Osteocyte (in vitro differentiated cells): Measurements from ENCODE around the gene NCOA6. TPM values are rescaled to one million over a fixed set of nuclear protein-coding genes. Genes with fewer than 3 reads are reported as not detected.

ENCODE experiments used
- DNase-seq: peaks from one replicate; pipeline ENCODE4 v3.0.0; 2021; ENCODE audit warnings: mixed read lengths; ENCODE audit not compliant: unreplicated experiment; ENCODE audit errors: extremely low spot score
- H3K27ac Mint-ChIP-seq: one replicate; pipeline ENCODE4 v1.8.0; 2021; ENCODE audit warnings: mild to moderate bottlenecking, mixed read lengths; ENCODE audit not compliant: unreplicated experiment
- H3K27me3 Mint-ChIP-seq: one replicate; pipeline ENCODE4 v1.8.0; 2021; ENCODE audit warnings: mixed read lengths; ENCODE audit not compliant: unreplicated experiment
- H3K36me3 Mint-ChIP-seq: one replicate; pipeline ENCODE4 v1.8.0; 2021; ENCODE audit warnings: mixed read lengths; ENCODE audit not compliant: unreplicated experiment
- H3K4me1 Mint-ChIP-seq: one replicate; pipeline ENCODE4 v1.8.0; 2021; ENCODE audit warnings: mixed read lengths; ENCODE audit not compliant: unreplicated experiment
- H3K4me3 Mint-ChIP-seq: one replicate; pipeline ENCODE4 v1.8.0; 2021; ENCODE audit warnings: mild to moderate bottlenecking, moderate library complexity, mixed read lengths; ENCODE audit not compliant: unreplicated experiment
- H3K9me3 Mint-ChIP-seq: one replicate; pipeline ENCODE4 v1.8.0; 2021; ENCODE audit warnings: mixed read lengths; ENCODE audit not compliant: unreplicated experiment
- total RNA-seq: library from RNA; stranded (reverse); gene quantifications from 2 replicates; pipeline ENCODE4 v1.2.1, GENCODE V29; 2021
- TF ChIP-seq, protein P1 (sequence below): fragments of 200-600 bp; sonication (generic); IDR thresholded peaks from 2 replicates; pipeline ENCODE4 v1.5.0; 2021; ENCODE audit warnings: antibody characterized with exemption, mild to moderate bottlenecking, moderate library complexity

NCOA6 gene
- total RNA-seq, 1 donor from 2014 or later = 33.4 TPM

DNA sequence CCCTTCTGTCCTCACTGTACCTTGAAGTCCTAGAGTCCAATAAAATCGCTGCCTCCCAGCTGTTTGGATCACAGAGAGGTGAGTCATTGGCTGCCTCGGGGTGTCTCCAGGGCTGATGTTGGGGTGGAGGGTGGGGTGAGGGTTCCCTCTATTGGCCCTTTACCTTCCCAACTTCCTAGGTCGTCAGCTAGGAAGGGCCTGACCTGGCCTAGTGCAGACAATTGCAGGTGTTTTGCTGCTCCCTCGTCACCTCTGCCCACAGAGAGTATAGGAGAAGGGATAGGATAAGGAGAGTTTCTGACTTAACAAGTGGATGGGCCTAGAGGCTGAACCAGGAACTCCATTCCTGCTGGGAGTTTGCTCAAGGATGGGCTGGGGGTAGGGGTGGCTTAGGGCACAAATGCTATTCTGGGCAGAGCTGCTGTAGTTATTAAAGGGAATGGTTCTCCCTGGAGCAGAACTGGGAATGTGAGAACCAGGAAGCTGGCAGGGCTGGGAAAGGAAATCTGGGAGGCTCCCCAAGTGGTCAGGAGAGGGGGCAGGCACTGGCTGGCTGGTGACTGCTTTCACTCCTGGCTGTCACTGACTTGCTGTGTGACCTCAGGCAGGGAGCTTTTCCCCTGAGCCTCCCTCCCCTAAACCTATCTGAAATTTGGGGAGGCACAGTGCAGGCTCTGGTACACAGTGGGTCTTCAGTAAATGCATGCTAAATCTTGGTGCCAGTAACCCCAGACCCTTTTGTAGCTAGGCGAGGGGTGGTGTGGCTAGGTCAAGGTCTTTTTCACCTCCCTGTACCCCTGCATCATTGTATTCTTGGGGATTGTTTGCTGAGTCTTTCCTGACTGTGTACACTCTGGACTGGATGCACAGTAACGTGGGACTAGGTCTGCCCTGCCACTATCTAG is 119.8 kb downstream of the NCOA6 start:
- Mint-ChIP-seq H3K36me3 (no peaks in the 10 kb centered on the region), H3K9me3 (no peaks in the 10 kb centered on the region), H3K4me3 (peak overlapping the region; percentile 94), H3K4me1 (peaks cover 44% of the 10 kb centered on the region), H3K27ac (peak overlapping the region; percentile 99), H3K27me3 (no peaks in the 10 kb centered on the region)
- TF ChIP-seq, protein P1, sequence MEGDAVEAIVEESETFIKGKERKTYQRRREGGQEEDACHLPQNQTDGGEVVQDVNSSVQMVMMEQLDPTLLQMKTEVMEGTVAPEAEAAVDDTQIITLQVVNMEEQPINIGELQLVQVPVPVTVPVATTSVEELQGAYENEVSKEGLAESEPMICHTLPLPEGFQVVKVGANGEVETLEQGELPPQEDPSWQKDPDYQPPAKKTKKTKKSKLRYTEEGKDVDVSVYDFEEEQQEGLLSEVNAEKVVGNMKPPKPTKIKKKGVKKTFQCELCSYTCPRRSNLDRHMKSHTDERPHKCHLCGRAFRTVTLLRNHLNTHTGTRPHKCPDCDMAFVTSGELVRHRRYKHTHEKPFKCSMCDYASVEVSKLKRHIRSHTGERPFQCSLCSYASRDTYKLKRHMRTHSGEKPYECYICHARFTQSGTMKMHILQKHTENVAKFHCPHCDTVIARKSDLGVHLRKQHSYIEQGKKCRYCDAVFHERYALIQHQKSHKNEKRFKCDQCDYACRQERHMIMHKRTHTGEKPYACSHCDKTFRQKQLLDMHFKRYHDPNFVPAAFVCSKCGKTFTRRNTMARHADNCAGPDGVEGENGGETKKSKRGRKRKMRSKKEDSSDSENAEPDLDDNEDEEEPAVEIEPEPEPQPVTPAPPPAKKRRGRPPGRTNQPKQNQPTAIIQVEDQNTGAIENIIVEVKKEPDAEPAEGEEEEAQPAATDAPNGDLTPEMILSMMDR = no peak
- no peak for DNase-seq

DNA sequence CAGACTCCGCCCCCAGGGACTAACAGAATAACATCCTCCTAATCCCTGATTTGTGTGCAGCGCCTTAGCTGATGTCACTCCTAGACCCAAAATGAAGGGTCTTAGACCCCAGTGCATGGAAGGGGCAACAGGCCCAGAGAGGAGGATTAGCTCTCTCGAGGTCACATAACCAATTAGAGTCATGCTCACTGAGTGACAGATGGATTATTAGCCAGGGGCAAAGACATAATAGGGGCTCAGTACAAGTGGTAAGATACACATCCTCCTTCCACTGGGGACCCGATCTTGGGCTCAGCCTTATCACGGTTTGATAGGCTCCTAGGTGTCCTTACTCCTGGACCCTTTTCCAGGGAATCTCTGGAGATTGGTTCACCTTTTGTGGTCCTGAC is 120.4 kb downstream of the NCOA6 start:
- peaks cover 38% of the 10 kb centered on the region for H3K4me1 Mint-ChIP-seq
- no peaks in the 10 kb centered on the region for H3K36me3 Mint-ChIP-seq
- peak overlapping the region; percentile 99 for H3K27ac Mint-ChIP-seq
- H3K4me3 Mint-ChIP-seq = peak overlapping the region; percentile 94
- H3K27me3 Mint-ChIP-seq = no peaks in the 10 kb centered on the region
- TF ChIP-seq, protein P1 = no peak
- H3K9me3 Mint-ChIP-seq = no peaks in the 10 kb centered on the region
- DNase-seq = no peak

DNA sequence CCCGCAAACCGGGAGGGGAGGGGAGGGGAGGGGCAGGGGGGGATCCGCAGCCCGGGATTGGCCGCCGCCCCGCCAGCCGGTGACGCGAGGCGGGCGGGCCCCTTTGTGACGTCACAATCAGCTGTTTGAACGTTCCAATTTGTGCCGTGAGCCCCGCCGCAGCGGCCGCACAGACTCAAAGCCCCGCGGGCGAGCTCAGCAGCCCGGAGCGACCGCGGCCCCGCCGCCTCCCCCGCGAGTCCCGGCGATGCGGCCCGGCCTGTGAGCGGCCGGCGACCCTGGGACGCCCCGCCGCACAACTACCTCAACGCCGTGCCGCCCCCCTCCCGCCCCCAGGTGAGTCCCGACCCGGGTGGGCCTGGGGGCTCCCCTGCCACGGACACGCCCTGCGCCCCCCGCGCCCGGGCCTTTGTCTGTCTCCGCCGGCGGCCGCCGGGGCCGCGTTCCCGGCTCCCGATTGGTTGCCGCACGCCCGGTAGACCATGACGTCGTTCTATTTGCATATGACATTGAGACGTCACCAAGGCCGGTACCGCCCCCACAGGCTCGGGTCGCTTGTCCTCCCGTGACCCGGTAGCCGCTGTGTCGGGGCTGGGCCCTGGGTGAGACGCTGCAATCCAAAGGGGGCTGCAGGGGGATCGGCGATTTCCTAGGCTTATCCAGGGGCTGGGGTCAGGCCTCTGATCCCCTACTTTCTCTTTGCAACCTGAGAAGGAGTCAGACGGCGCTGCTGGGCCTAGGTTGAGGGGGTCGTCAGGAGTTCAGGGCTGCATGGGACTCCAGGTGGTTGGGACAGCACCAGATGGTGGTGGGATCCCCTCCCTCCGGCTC is 121.1 kb downstream of the NCOA6 start, which contains the start of gene TP53INP2:
TSS of gene TP53INP2 (plus strand) at position 168 of the 831 bp plus-strand sequence. CDS start 4,396 bp downstream, outside the sequence.
- peak within 1 kb of the TSS; percentile 97 for H3K4me3 Mint-ChIP-seq
- H3K27me3 Mint-ChIP-seq = no peaks in the 10 kb centered on the region
- H3K4me1 Mint-ChIP-seq = peaks cover 38% of the 10 kb centered on the region
- H3K27ac Mint-ChIP-seq = peak within 1 kb of the TSS; percentile 99
- H3K36me3 Mint-ChIP-seq = no peaks in the 10 kb centered on the region
- H3K9me3 Mint-ChIP-seq = no peaks in the 10 kb centered on the region
- TF ChIP-seq, protein P1 = peak; percentile 1
- peak; percentile 96 for DNase-seq

DNA sequence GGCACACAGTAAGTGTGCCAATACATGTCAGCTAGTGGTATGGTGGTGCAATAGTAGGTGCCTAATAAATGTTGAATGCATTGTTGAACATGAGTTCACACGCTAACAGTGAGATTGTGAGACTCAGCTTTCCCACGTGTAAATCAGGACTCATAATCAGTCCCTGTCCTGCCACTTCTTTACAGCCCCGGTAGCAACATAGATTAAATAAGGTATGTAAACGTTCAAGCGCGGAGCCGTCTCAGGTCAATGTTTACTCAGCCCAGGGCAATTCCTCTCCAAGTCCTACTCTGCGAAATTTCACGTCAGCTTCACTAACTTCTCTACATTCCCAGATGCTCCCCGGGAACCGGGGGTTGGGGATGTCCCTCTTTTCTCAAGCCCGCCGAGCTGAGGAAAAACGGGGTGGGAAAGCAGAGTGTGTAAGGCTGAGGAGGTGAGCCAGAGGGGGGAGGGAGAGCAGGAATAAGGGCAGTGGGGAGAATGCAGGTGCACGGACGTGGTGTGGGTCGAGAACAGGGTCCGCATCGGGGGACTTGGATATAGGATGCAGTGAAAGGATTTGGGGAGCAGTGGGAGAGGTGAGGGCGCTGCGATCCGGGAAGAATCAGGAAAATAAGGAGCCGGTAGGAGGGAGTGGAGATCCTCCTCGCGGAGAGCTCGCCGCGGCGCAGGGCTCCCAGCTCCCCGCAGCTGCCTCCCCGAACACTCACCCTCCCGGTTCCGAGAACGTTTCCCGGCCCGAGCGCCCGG is 121.9 kb downstream of the NCOA6 start:
- no peaks in the 10 kb centered on the region for H3K36me3 Mint-ChIP-seq
- H3K4me1 Mint-ChIP-seq = peaks cover 36% of the 10 kb centered on the region
- H3K4me3 Mint-ChIP-seq = peak overlapping the region; percentile 97

More for the DNA sequence above, 121.9 kb downstream of the NCOA6 start:
- Mint-ChIP-seq H3K27me3 (no peaks in the 10 kb centered on the region), H3K9me3 (no peaks in the 10 kb centered on the region), H3K27ac (peak overlapping the region; percentile 94)
- no peak for DNase-seq
- TF ChIP-seq, protein P1 = peak; percentile 12
